ENCODE measurements around the gene ACOX3.
"Not testable (repeated sequence)": the region's sequence is repeated elsewhere in the genome, so short reads cannot be mapped to it uniquely, and the experiment has no call there.

The ACOX3 gene

DNA sequence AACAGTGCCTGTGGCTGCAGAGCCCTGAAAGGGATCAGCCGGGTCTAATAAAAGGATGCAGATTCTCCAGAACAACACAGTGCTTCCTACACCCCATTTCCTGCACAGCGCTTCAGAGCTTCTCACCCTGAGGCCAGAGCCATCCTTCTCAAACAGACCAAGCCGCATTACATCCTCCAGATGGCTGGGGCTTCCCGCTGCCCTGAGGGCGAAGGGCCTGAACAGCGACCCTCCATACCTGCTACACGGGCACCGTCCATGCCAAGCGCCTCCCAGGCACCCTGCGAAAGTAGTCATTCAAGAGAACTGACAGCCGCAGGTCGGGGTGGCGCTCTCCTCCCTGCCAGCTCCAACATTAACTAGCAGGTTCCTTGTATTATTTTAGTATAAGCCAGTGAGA lies 36.5 kb downstream of the ACOX3 start:
- no peak for DNase-seq

DNA sequence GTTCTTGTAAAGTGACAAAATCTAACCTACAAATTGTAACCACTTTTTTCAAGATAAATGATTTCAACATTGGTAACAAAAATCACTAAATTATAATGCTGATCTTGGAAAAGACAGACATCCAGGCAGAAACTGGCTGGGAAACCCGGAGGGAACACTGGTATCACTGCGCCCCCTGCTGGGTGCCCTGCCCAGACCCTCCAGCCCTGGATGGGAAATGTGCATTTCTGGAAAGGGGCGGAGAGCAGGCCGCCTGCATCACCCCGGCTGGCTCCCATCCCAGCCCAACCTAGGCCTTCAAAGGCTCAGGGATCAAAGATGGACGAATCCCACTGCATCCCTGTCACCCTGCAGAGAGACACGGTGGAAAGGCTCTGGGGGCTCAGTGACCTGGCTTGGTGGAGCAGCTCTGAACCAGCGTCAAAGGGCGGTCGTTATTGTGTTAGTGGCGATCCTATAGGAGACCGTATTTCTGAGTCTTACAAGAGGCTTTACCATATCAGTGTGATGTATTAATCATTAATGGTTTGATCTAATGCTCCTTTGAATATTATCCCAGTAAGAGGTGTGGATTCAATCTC lies 37.3 kb downstream of the ACOX3 start:
- DNase-seq, result peak; percentile 9

DNA sequence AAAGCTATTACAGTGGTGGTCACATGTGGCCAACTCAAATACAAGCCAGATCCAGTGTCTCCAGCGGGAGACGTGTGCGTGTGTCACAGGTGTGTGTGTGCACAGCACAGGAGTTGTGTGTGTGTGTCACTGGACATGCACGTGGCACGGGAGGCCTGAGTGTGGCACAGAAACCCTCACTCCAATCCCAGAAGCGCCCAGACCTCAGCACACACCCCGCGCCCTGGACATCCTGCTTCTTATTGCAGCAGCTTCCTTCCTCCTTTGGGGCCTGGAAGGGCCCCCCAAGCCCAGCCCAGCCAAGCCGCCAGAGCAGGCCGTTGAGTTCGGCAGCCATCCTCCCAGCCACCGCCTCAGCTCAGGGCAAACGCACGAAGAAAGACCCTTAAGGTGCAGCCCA lies 37.9 kb downstream of the ACOX3 start:
- DNase-seq, result no peak

GRCh38 chr4:8402181-8402597 lies 38.3 kb downstream of the ACOX3 start:
- no peak for DNase-seq

DNA sequence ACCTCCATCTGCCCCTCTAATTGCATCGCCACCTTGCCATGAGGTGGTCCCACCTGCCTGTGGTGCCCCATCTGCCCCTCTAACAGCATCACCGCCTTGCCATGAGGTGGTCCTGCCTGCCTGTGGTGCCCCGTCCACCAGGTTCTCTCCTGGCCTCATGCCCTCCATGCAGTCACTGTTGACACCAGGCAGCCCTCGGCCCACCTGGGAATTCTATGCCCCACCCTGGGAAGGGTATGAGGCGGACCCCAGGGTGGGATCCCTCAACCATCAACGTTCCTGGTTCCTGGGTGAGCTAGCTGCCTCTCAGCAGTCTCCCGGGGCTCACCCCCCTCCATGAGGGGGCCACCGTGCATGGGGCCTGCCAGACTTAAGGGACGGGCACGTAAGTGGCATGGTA lies 38.9 kb downstream of the ACOX3 start:
- no peak for DNase-seq

- no peak for DNase-seq
These were observed 39.7 kb downstream of the ACOX3 start for GRCh38 chr4:8400632-8401325.

GRCh38 chr4:8399298-8399697 lies 41.2 kb downstream of the ACOX3 start:
- DNase-seq, result no peak

DNA sequence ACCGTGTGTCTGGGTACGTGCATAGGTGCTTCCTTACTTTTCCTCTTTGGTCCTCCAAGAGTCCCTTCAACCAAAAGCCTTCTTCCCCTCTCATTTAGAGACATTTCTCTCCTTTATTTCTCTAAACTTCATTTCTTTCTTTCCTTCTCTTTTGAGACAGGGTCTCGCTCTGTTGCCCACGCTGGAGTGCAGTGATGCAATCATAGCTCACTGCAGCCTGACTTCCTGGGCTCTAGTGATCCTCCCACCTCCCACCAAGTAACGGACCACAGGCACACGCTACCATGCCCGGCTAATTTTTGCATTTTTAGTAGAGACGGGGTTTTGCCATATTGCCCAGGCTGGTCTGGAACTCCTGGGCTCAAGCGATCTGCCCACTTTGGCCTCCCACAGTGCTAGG lies 42.2 kb downstream of the ACOX3 start:
- no peak for DNase-seq

DNA sequence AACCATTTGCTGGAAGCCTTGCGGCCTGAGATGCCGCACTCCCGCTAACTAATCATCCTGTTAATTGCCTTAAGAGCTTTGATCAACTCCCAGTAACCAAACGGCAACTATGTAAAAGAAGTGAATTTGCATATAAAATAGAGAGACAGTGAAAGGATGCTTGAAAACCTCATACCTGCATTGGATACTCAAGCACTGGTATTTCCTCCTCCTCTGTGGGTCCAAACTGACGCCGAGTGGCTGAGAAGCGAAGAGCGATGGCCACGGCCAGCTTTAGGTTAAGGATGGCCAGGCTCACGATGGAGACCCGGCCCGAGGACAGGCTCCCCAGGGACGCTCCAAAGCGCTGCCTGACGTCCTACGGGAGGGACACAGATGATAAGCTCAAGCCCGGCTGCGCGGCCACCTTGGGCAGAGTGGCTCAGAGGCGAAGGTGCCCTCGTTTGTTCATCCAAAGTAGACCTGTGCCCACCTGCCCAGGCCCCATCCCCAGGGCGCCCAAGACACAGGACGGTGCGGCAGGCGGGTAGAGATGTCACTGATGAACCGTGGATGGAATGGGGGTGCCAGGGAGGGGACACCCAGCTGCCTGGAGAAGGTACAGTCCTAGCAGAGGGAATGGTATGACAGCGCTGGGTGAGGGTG lies 43.6 kb downstream of the ACOX3 start:
- no peak for DNase-seq

- no peak for DNase-seq
These were observed 44.8 kb downstream of the ACOX3 start for GRCh38 chr4:8395504-8396296.

GRCh38 chr4:8394806-8395205 lies 45.7 kb downstream of the ACOX3 start:
- no peak for DNase-seq

DNA sequence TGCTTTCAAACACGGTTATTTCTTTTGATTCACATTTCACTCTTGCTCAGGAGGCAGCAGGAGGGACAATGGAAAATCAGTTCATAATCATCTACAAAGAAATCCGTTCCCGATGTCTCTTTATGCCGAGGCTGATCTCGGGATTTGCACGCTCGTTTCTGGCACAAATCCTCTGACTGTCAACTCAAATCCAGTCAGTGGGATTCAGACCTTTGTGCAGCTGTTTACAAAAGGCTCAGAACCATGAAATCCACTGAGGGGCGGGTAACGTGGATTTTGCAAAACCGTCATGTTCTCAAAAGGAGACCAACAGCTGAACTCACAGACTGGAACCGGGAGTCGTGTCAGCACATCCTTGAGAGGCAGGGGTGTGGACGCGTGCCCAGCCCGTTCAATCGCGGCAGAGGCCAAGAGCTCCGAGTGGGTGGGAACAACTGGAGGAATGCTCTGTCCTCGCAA lies 46.4 kb downstream of the ACOX3 start:
- DNase-seq, result no peak

DNA sequence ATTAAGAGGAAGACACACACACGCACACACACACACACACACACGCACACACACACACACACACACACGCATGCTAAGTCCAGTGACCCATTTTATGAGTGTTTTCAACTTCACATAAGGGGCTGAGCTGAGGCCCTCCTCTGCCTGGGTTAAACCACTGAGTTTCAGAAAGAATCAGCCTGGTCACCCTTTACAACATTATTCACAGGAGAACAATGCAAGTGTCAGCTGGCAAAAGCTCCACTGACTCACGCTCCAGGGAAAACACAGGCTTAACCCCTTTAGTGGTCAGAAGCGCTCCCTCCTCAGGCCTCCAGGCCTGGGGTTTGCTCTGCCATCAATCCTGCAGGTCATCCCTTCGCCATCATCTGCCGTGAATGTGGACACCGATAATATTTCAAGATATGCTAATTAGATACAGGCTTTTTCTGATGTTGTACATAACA lies 46.9 kb downstream of the ACOX3 start:
- DNase-seq, result no peak

- DNase-seq, result no peak
These were observed 47.8 kb downstream of the ACOX3 start for GRCh38 chr4:8392591-8393190.

DNA sequence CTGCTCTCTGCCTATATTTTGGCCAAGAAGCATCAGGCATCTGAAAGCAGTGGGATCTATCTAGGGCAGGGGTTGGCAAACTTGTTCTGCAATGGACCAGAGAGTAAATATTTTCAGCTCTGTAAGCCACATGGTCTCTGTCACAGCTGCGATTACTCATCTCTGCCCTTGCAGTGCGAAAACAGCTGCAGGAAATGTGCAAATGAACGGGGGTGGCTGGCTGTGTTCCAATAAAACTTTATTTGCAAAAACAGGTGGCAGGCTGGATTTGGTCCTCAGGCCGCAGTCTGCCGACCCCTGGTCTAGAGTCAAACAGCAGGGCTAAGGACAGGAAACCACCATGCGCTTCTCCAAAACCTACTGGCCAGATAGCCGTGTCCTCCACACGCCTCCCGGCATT lies 48.6 kb downstream of the ACOX3 start:
- no peak for DNase-seq

DNA sequence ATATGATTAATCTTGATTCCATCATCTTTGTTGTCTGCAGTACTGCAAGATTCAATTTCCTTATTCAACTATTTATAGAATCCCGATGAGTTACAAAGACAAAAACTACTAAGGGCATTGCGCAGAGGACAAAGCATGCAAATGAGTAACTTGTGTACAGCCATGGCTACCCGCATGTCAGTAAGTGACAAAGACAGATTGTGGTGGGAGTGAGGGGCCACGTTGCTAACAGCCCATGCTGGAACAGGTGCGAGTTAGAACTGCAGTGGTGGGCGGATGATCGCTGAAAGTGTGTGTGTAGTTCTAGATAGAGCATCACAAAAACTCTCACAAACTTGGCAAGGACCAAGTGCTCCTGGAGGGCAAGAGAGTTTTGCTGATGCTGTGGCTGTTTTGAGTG lies 49.5 kb downstream of the ACOX3 start:
- DNase-seq, result no peak

DNA sequence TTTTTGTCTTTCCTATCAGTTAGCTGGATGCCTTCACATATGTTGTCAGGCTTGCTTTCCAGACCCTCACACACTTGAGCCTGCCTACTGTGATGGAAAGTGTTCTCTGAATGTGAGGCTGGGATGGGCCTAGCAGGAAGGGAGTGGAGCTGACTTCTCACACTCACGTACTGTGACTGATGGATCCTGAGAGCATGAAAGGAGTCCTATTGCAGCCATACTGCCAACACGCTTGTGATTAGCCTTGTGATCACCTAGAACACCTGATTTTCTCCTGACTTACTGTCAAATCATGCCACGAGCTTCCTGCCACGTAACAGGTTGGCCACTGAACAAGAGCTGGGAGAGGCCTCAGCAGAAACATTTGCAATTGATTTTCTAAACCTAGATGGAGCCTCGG lies 49.9 kb downstream of the ACOX3 start:
- no peak for DNase-seq

GRCh38 chr4:8388528-8388870 lies 52.0 kb downstream of the ACOX3 start:
- no peak for DNase-seq

DNA sequence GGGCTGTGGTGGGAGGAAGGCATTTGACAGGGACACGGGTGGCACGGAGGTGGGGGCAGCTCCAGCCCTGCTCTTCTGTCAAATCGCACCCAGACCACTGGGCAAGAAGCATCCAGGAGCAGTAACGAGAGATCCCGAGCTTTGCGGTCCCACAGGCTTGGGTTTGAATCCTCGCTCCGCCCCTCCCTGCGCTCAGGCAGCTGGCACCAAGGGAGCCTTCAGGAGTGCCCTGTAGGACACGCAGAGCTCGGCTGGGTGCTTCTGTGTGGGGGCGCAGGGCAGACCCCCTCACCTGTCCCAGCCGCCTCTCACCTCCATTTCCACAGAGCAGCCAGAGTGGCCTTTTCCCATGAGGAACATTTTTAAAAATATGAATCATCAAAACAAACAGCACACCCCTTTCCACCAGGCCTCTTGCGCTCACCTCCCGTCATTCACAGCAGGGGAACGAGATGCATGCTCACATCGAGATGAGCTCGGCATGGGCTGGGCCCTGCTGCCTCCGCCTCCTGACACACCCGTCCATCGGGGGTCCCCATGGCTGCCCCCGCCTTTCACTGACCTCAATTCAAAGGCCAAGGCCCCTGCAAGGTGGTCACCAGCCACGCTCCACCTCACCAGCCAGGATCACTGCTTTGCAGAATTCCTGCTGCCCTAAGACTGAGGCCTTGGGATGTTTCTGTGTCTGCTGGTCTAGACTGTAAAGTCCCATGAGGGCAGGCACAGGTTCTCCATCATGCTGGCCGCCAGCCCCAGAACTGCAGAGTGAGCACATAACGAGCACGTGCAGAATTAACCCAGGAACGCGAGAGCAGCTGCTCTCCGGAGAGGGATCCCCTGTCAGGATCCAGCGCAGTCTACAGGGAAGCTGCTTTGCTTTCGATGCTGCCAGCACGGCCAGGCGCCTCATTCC lies 52.7 kb downstream of the ACOX3 start:
- no peak for DNase-seq

- no peak for DNase-seq
These were observed 53.3 kb downstream of the ACOX3 start for GRCh38 chr4:8387194-8387593.

DNA sequence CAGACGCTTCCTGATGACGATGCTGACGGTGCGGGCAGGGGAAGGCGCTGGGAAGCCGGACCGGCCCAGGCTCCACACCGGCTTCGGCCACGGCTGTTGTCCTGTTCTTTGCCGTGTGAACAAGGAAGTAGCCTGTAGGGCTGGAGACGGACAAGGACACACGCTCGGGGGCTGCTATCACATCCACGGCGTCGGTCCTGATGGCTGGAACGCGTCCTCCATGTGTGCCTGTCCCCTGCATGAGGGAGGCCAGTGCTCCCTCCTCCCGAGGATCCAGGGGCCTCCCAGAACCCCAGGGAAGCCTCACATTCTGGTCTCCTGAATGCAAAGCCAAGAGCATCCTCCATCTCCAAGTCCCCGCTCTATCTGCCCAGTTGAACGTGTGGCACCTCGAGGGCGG lies 53.8 kb downstream of the ACOX3 start:
- DNase-seq, result no peak

DNA sequence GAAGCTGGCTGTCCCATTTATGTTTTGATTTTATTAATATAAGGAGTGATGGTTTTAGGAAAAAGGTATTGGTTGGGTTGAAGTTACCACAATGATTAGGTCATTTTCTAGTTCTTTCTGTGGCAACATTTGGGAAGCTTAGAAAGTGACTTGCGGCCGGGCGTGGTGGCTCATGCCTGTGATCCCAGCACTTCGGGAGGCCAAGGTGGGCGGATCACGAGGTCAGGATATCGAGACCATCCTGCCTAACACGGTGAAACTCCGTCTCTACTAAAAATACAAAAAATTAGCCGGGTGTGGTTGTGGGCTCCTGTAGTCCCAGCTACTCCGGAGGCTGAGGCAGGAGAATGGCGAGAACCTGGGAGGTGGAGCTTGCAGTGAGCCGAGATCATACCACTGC lies 54.4 kb downstream of the ACOX3 start:
- not testable (repeated sequence) for DNase-seq
